IPS-18a (cell line): ENCODE measurements around the gene HMGA1.

Source experiments
- H3K27ac ChIP-seq: one replicate; pipeline ENCODE4 v1.5.1; 2013; ENCODE audit warnings: low read length
- H3K27me3 ChIP-seq: one replicate; pipeline ENCODE4 v1.6.1; 2013; ENCODE audit warnings: mild to moderate bottlenecking, low read length; ENCODE audit not compliant: control insufficient read depth, insufficient read depth
- H3K36me3 ChIP-seq: one replicate; pipeline ENCODE4 v1.6.1; 2013; ENCODE audit warnings: low read depth, low read length; ENCODE audit not compliant: control insufficient read depth
- H3K4me1 ChIP-seq: one replicate; pipeline ENCODE4 v1.6.1; 2013; ENCODE audit warnings: low read depth, low read length; ENCODE audit not compliant: control insufficient read depth
- H3K4me3 ChIP-seq: one replicate; pipeline ENCODE4 v1.5.1; 2013; ENCODE audit warnings: low read length
- H3K9ac ChIP-seq: one replicate; pipeline ENCODE4 v1.6.1; 2013; ENCODE audit warnings: mild to moderate bottlenecking, low read length, moderate library complexity
- H3K9me3 ChIP-seq: one replicate; pipeline ENCODE4 v1.6.1; 2013; ENCODE audit warnings: low read depth, low read length; ENCODE audit not compliant: control insufficient read depth

HMGA1 gene

DNA sequence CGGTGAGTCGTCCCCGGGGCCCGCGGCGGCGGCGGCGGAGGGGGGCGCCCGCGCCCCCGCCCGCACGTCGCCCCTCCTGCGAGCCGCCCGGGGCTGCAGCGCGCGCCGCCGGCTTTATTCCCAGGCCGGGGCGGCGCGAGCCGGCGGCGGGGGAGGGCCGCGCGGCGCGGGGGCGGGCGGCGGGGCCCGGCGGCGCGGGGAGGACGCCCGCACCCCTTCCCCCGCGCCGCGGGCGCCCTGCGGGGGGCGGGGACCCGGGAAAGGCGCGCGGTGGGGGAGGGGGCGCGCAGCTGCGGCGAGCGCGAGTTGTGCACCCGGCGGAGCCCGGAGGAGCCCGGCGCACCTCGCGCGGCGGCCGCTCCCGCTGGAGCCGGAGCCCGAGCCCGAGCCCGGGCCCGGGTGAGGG lies 646 bp downstream of the HMGA1 start:
- H3K4me3 ChIP-seq: peak overlapping the region; percentile 95
- H3K36me3 ChIP-seq: peaks cover 35% of the 10 kb centered on the region
- H3K27me3 ChIP-seq: no peaks in the 10 kb centered on the region
- H3K4me1 ChIP-seq: peaks cover 19% of the 10 kb centered on the region
- no peak overlapping the region for H3K27ac ChIP-seq
- H3K9me3 ChIP-seq: no peaks in the 10 kb centered on the region
- peak overlapping the region; percentile 95 for H3K9ac ChIP-seq

DNA sequence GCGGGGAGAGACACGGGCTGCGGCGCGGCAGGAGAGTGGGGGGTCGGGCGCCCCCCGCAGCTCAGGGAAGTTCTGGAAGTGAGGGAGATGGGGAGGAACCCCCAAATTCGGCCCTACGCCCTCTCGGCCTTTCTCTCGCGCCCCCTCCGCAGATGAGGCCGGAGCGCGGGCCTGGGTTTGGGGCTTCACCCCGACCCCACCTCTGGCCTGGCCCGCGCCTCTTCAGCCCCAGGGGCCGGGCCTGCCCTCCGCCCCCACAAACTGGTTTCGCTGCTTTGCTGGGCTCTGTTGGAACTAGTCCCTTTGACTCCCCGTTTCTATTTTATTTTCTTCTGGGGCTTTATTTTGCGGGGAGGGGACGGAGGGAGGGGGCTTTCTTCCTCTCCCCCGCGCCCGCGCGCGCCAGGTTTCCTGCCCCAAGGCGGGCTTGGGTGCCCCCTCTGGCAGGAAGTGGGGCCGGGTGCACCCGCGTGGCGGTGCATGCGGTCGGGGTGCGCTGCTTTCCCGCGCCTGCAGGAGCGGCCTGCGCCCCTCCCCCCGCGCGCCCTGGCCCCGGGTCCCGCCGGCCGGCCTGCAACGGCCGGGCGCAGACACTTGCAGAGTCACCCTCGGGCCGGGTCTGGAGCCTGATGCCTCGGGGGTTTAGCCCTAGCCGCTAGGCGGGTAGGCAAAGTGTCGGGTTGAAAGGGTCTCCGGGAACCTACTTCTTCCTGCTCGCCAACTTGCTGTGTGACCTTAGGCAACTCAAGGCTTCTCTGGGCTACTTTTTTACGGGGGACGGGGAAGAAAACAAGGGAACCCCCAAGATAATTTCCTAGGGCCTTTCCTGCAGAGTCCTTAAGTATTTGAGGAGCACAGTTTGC lies 1.3 kb downstream of the HMGA1 start:
- peak overlapping the region; percentile 95 for H3K9ac ChIP-seq
- peaks cover 19% of the 10 kb centered on the region for H3K4me1 ChIP-seq
- H3K4me3 ChIP-seq: peak overlapping the region; percentile 95

DNA sequence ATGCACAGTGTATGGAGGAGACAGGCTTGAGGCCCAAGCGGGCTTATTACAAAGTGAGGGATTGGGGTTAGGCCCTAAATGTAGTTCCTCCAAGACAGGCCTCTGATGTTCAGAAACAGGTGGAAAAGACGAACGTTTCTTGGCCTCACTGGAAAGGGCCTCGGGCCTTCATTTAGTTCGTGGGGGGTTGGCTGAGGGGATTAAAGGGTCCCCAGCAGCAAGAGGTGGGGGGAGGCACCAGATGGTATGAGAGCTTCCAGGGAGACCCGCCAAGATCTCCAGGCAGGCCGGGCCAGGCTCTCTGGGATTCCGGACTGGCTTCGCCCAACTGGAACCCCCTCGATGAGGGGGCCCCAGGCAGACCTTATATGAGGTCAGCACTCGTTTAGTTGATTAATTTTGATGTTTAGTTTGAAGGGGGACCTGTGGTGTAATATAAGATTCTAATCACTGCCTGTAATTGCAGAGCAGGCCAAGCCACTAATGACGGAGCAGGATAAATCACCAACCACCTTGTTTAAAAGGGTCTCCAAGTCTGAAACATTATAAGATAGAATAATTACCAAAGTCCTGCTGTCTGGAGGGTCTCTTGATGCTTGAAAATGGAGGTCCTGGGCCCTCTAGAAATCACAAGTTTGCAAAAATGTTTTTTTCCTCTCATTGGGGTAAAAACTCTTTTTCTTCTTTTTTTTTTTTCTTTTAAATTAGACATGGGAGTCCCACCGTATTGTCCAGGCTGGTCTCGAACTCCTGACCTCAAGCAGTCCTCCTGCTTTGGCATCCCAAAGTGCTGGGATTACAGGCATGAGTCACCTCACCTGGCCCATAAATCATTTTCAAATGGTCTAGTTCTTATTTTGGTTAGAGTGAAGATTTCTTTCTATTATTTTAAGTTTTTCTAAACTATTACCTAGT lies 2.2 kb downstream of the HMGA1 start:
- Histone ChIP-seq H3K9ac (peak overlapping the region; percentile 95), H3K4me1 (peaks cover 20% of the 10 kb centered on the region), H3K27ac (peak overlapping the region; percentile 73), H3K36me3 (peaks cover 50% of the 10 kb centered on the region), H3K27me3 (no peaks in the 10 kb centered on the region), H3K9me3 (no peaks in the 10 kb centered on the region), H3K4me3 (peak overlapping the region; percentile 95)

More for the DNA sequence above, 1.3 kb downstream of the HMGA1 start:
- Histone ChIP-seq H3K27me3 (no peaks in the 10 kb centered on the region), H3K27ac (peak overlapping the region; percentile 73), H3K36me3 (peaks cover 41% of the 10 kb centered on the region), H3K9me3 (no peaks in the 10 kb centered on the region)

DNA sequence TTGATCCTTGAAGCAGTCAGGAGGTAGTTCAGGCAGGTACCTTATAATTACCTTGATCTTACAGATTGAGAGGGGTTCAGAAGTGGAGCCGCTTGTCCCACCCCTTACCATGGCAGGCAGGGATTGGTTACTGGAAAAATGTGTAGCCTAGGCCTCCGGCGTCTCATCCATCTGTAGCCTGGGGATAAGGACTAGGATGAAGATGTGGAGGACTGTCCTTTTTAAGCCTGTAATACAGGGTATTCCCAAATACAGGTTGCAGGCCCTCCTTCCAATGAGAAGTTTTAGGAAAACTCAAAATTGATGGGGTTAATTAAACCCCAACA lies 2.8 kb downstream of the HMGA1 start:
- H3K27me3 ChIP-seq: no peaks in the 10 kb centered on the region
- peaks cover 14% of the 10 kb centered on the region for H3K4me1 ChIP-seq
- no peak overlapping the region for H3K27ac ChIP-seq
- no peaks in the 10 kb centered on the region for H3K9me3 ChIP-seq
- H3K9ac ChIP-seq: peak overlapping the region; percentile 95
- H3K36me3 ChIP-seq: peaks cover 57% of the 10 kb centered on the region
- peak overlapping the region; percentile 95 for H3K4me3 ChIP-seq

DNA sequence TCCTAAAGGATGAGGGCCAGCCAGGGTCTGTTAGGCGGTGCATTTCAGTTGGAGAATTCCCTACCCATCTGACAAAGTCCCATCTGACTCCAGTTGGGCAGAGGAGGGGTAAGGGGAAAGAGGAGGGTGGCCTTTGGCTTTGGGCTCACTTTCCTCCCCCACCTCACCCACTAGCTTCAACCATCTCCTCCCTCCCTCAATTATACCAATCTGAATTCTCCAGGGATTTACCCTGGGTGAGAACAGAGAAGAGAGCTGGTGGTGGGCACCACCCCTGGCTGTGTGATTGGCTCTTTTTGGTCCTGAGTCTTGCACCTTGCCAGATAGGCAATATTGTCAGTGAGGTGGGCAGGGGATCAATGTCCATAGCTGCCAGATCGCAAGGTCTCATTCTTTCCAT lies 3.2 kb downstream of the HMGA1 start:
- H3K27ac ChIP-seq: no peak overlapping the region
- H3K9ac ChIP-seq: peak overlapping the region; percentile 95
- no peaks in the 10 kb centered on the region for H3K27me3 ChIP-seq
- H3K36me3 ChIP-seq: peaks cover 59% of the 10 kb centered on the region
- peaks cover 12% of the 10 kb centered on the region for H3K4me1 ChIP-seq
- H3K9me3 ChIP-seq: no peaks in the 10 kb centered on the region
- H3K4me3 ChIP-seq: peak overlapping the region; percentile 95

DNA sequence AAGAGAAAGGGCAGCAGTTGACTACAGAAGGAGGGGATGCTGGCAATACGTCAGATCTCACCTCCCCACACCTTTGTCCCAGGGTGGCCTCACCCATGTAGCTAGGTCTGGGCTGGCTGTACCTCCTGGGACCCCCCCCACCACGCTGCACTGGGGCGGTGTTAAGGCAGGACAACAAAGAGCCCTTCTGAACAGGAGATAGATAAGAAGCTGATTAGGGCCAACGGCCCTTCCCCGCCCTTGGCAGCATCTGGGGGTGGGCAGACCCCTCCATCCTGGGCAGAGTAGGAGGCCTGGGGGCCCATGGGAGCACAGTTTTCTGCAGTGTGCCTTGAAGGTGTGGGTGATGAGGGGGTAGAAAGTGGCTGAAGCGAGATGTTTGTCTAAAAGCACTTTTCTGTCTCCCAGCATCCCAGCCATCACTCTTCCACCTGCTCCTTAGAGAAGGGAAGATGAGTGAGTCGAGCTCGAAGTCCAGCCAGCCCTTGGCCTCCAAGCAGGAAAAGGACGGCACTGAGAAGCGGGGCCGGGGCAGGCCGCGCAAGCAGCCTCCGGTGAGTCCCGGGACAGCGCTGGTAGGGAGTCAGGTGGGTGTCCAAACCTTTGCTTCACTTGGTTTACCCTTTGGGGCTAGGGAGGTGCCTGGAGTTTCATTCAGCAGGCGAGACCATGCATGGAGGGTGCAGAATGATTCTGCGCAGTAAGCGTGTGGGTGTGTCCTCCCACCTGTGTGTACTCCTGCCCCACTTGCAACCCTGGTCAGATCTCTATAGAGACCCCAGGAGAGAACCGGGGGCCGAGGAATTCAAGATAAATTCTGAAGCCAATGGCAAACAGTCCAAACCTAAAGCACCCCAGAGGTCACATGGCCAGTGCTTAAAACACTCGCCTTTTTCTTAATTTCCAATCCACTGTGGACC lies 3.9 kb downstream of the HMGA1 start:
- peaks cover 12% of the 10 kb centered on the region for H3K4me1 ChIP-seq
- no peak overlapping the region for H3K27ac ChIP-seq
- H3K36me3 ChIP-seq: peaks cover 59% of the 10 kb centered on the region
- H3K9me3 ChIP-seq: no peaks in the 10 kb centered on the region
- H3K27me3 ChIP-seq: no peaks in the 10 kb centered on the region
- H3K9ac ChIP-seq: peak overlapping the region; percentile 95
- peak overlapping the region; percentile 95 for H3K4me3 ChIP-seq

DNA sequence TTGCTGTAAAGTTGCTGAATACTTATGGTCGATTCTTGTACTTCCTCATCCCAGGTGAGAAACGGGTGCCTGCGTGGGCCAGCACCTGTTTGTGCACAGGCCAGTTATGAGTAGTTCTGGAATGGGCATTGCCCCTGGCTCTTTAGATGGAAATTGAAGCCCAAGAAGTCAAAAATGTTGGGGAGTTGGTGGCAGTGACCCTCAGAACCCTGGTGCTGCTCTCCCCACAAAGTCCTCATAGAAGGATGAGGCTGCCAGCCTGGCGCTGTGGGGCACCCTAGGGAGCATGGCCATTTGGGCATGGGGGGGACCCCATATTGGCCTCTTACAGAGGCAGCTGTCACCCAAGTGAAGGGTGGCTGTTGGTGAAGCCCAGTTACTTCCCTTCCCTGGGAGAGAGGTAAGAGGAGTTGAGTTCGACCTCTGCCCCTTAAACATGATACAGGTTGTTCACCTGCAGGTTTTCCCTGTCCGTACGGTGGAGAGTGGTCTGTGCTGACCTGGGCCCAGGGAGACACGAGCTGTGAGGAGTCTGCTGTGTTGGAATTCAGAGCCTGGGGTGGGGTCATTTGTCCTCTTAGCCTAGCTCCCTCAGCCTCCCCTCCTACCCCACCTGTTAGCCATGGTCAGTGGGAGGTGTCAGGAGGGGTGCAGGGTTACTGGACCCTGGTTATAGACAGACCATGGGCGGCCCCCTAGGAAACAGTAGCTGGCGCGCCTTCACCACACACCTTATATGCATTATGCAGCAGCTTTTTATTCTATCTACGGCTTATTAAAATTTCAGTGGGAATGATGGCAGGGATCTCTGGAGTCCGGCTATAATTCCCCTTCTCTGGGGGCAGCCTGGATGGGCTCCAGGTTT lies 4.9 kb downstream of the HMGA1 start:
- Histone ChIP-seq H3K27ac (no peak overlapping the region), H3K36me3 (peaks cover 59% of the 10 kb centered on the region), H3K4me3 (no peak overlapping the region), H3K4me1 (peaks cover 12% of the 10 kb centered on the region), H3K27me3 (no peaks in the 10 kb centered on the region), H3K9me3 (no peaks in the 10 kb centered on the region), H3K9ac (no peak overlapping the region)

DNA sequence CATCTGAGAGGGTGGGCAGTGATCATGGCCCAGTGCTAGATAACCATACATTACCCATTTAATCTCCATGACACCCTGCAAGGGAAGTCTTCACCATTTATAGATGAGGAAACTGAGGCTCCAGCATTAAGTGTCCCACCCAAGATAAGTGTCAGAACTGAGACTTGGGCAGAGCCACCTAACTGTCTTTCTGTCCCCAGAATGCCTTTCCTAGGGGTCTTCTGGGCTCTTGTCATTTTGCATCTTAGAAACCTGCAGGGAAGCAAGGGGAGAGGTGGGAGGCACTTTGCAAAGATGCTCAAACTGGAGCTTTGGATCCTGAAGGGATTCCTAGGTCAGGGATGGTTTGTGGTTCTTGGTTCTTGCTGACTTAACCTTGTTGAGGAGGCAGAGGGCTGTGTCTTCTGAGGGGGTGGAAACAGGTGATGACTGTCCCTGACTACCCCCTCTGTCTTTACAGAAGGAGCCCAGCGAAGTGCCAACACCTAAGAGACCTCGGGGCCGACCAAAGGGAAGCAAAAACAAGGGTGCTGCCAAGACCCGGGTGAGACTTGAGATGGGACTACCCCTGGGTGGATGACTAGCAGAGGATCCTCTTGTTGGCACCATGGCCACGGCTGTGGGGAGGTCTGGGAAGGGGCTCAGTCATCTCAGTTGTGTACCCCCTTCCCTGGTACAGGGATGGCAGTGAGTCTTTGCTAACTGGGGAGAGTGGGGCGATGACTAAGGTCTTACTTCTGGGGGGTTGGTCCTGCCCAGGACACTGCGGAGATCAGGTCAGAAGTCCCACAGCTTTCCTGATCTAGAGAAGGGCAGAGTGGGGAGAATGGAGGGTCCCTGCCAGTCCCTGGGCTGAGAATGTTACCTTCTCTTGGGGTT lies 5.8 kb downstream of the HMGA1 start:
- peaks cover 59% of the 10 kb centered on the region for H3K36me3 ChIP-seq
- no peaks in the 10 kb centered on the region for H3K9me3 ChIP-seq
- no peak overlapping the region for H3K27ac ChIP-seq
- peaks cover 12% of the 10 kb centered on the region for H3K4me1 ChIP-seq
- H3K27me3 ChIP-seq: no peaks in the 10 kb centered on the region
- H3K9ac ChIP-seq: no peak overlapping the region
- H3K4me3 ChIP-seq: no peak overlapping the region

DNA sequence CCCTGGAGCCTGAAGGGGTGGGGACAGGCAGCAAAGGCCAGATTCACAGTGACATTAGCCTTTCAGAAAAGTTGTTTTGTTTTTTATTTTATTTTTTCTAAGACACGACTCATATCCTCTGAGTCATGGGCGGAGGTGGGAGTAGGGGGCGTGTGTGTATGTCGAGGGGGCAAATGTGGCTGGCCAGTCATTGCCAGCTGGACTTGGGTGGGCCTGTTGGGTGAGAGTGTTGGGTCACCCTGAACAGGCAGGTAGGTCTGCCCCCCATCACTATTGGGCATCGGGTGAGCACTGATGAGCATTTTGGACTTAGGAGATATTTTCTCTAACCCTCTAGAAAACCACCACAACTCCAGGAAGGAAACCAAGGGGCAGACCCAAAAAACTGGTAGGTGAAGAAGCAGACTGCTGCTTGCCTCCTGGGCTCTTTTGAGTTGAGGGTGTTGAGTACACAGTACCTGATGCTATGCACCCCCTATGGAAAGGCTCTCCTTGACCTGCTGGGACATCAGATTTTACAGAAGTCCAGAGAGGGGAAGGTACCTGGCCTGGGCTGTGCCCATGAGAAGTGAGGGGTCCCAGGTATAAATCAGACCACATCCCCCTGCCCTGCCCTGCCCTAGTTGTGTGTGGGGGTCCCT lies 6.6 kb downstream of the HMGA1 start:
- Histone ChIP-seq H3K27me3 (no peaks in the 10 kb centered on the region), H3K4me1 (peaks cover 12% of the 10 kb centered on the region), H3K4me3 (no peak overlapping the region), H3K27ac (no peak overlapping the region), H3K9ac (no peak overlapping the region), H3K9me3 (no peaks in the 10 kb centered on the region), H3K36me3 (peaks cover 59% of the 10 kb centered on the region)
